ENCODE results near the gene STK25. TPM values are rescaled to one million over a fixed set of nuclear protein-coding genes. Genes with fewer than 3 reads are reported as not detected.
"Not testable (repeated sequence)": the region's sequence is repeated elsewhere in the genome, so short reads cannot be mapped to it uniquely, and the experiment has no call there.

STK25 gene
- total RNA-seq, 2 donors from 2014 or later: 94.5 to 173 TPM

- Histone ChIP-seq H3K4me3 (no peak overlapping the region), H3K4me1 (no peaks in the 10 kb centered on the region)
- TF ChIP-seq CTCF (IDR thresholded peaks at IDR 0.05): no peak
Observed at GRCh38 chr2:241458687-241459086, 49.7 kb downstream of the STK25 start.

GRCh38 chr2:241456546-241456945, 51.8 kb downstream of the STK25 start:
- DNase-seq (ENCODE audit: low spot score): no peak
- no peaks in the 10 kb centered on the region for H3K36me3 ChIP-seq
- no peak for TF ChIP-seq CTCF (IDR thresholded peaks at IDR 0.05)
- no peaks in the 10 kb centered on the region for H3K9me3 ChIP-seq
- no peak overlapping the region for H3K27ac ChIP-seq
- H3K4me3 ChIP-seq: no peak overlapping the region
- H3K27me3 ChIP-seq: no peaks in the 10 kb centered on the region
- no peaks in the 10 kb centered on the region for H3K4me1 ChIP-seq

More at GRCh38 chr2:241458687-241459086, 49.7 kb downstream of the STK25 start:
- H3K27me3 ChIP-seq: no peaks in the 10 kb centered on the region
- no peaks in the 10 kb centered on the region for H3K9me3 ChIP-seq
- no peaks in the 10 kb centered on the region for H3K36me3 ChIP-seq
- no peak overlapping the region for H3K27ac ChIP-seq
- DNase-seq (ENCODE audit: low spot score): no peak

GRCh38 chr2:241454837-241455485, 53.4 kb downstream of the STK25 start:
- Histone ChIP-seq H3K9me3 (no peaks in the 10 kb centered on the region), H3K27ac (no peak overlapping the region), H3K4me3 (no peak overlapping the region), H3K36me3 (no peaks in the 10 kb centered on the region), H3K27me3 (no peaks in the 10 kb centered on the region), H3K4me1 (no peaks in the 10 kb centered on the region)
- no peak for DNase-seq (ENCODE audit: low spot score)
- TF ChIP-seq CTCF (IDR thresholded peaks at IDR 0.05): no peak

- not testable (repeated sequence) for H3K4me1 ChIP-seq; H3K4me3 ChIP-seq; DNase-seq (ENCODE audit: low spot score); H3K27ac ChIP-seq; H3K9me3 ChIP-seq; H3K36me3 ChIP-seq; H3K27me3 ChIP-seq
Observed at GRCh38 chr2:241453919-241454318, 54.5 kb downstream of the STK25 start.

- no peak for TF ChIP-seq CTCF (IDR thresholded peaks at IDR 0.05)
- no peaks in the 10 kb centered on the region for H3K36me3 ChIP-seq
- no peaks in the 10 kb centered on the region for H3K9me3 ChIP-seq
- H3K4me1 ChIP-seq: no peaks in the 10 kb centered on the region
- no peak overlapping the region for H3K4me3 ChIP-seq
- no peak for DNase-seq (ENCODE audit: low spot score)
- H3K27ac ChIP-seq: no peak overlapping the region
- H3K27me3 ChIP-seq: no peaks in the 10 kb centered on the region
Observed at GRCh38 chr2:241451840-241452506, 56.4 kb downstream of the STK25 start.

- not testable (repeated sequence) for H3K4me3 ChIP-seq; H3K9me3 ChIP-seq; H3K27ac ChIP-seq; H3K27me3 ChIP-seq; H3K36me3 ChIP-seq; H3K4me1 ChIP-seq; DNase-seq (ENCODE audit: low spot score)
Observed at GRCh38 chr2:241450092-241450491, 58.3 kb downstream of the STK25 start.

GRCh38 chr2:241445426-241445825, 63.0 kb downstream of the STK25 start:
- H3K27ac ChIP-seq: no peak overlapping the region
- no peak for TF ChIP-seq CTCF (IDR thresholded peaks at IDR 0.05)
- no peak for DNase-seq (ENCODE audit: low spot score)
- no peaks in the 10 kb centered on the region for H3K9me3 ChIP-seq
- no peaks in the 10 kb centered on the region for H3K27me3 ChIP-seq
- peaks cover 28% of the 10 kb centered on the region for H3K36me3 ChIP-seq
- no peak overlapping the region for H3K4me3 ChIP-seq
- H3K4me1 ChIP-seq: no peaks in the 10 kb centered on the region

Measured in right atrium auricular region (tissue), 2 donors.